NCI-H748 (cell line): ENCODE measurements around the gene TOM1L1.
A peak's percentile ranks its signal among the peaks of the same experiment; 100 is the strongest.

Experiments
- DNase-seq: peaks from one replicate; lab custom pipeline; 2025; ENCODE audit not compliant: unreplicated experiment; lab: John Stamatoyannopoulos, UW

The TOM1L1 gene

GRCh38 chr17:54945671-54946070 lies 45.0 kb downstream of the TOM1L1 start:
- no peak for DNase-seq

GRCh38 chr17:54947396-54947795 lies 46.7 kb downstream of the TOM1L1 start:
- DNase-seq, result no peak

- no peak for DNase-seq
Observed at GRCh38 chr17:54948380-54948779, 47.7 kb downstream of the TOM1L1 start.

GRCh38 chr17:54950116-54950515 lies 49.5 kb downstream of the TOM1L1 start:
- no peak for DNase-seq

GRCh38 chr17:54951286-54951685 lies 50.6 kb downstream of the TOM1L1 start:
- no peak for DNase-seq

GRCh38 chr17:54956791-54957190 lies 56.1 kb downstream of the TOM1L1 start:
- peak; percentile 7 for DNase-seq

- peak; percentile 25 for DNase-seq
Observed at GRCh38 chr17:54967621-54968261, 67.1 kb downstream of the TOM1L1 start.

GRCh38 chr17:54968262-54968987 lies 67.8 kb downstream of the TOM1L1 start, which contains the start of the genes COX11 and STXBP4:
Gene COX11, minus strand, starts transcription at chr17:54968654. Its CDS starts 8 bp downstream, at chr17:54968646.
Gene STXBP4, plus strand, starts transcription at chr17:54968765. Its CDS starts 17,455 bp downstream, at chr17:54986220.
- DNase-seq, result peak; percentile 97

- DNase-seq, result no peak
Observed at GRCh38 chr17:54968988-54969332, 68.3 kb downstream of the TOM1L1 start.

- no peak for DNase-seq
Observed at GRCh38 chr17:54969658-54970572, 69.3 kb downstream of the TOM1L1 start.

- no peak for DNase-seq
Observed at GRCh38 chr17:54971147-54971546, 70.5 kb downstream of the TOM1L1 start.

GRCh38 chr17:54971901-54972300 lies 71.2 kb downstream of the TOM1L1 start:
- no peak for DNase-seq

GRCh38 chr17:54972406-54973138 lies 71.9 kb downstream of the TOM1L1 start:
- no peak for DNase-seq

- DNase-seq, result no peak
Observed at GRCh38 chr17:54974759-54975158, 74.1 kb downstream of the TOM1L1 start.

GRCh38 chr17:54976316-54976715 lies 75.7 kb downstream of the TOM1L1 start:
- no peak for DNase-seq

GRCh38 chr17:54977744-54978143 lies 77.1 kb downstream of the TOM1L1 start:
- DNase-seq, result no peak

- DNase-seq, result no peak
Observed at GRCh38 chr17:54979657-54980056, 79.0 kb downstream of the TOM1L1 start.

- DNase-seq, result peak; percentile 11
Observed at GRCh38 chr17:54980375-54980774, 79.7 kb downstream of the TOM1L1 start.

GRCh38 chr17:54982399-54982798 lies 81.7 kb downstream of the TOM1L1 start:
- DNase-seq, result no peak

- DNase-seq, result no peak
Observed at GRCh38 chr17:54983260-54983659, 82.6 kb downstream of the TOM1L1 start.

- DNase-seq, result no peak
Observed at GRCh38 chr17:54985476-54985875, 84.8 kb downstream of the TOM1L1 start.
